ENCODE data around the gene ZNF660. TPM values are rescaled to one million over a fixed set of nuclear protein-coding genes. Genes with fewer than 3 reads are reported as not detected.

The ZNF660 gene
- total and polyA plus RNA-seq, 9 of the 15 experiments (the other 6 are each of a cell fraction or from before 2014, with no cell fraction given): 0.06 to 0.65 (median 0.17) TPM

GRCh38 chr3:44624749-44625480 is 40.2 kb downstream of the ZNF660 start, which contains the start of gene ZNF197 (continued):
- TF ChIP-seq ZNF740 (CRISPR knock-in tag; IDR thresholded peaks at IDR 0.05): no peak
- 0 out of 4 replicates have a peak, but pooled peaks of 1 of the 2 experiments have one; percentile 35 for TF ChIP-seq ZNF740 (tag; IDR thresholded peaks at IDR 0.05)
- no peak for TF ChIP-seq FOXP1 (CRISPR knock-in tag; IDR thresholded peaks at IDR 0.05)
- TF ChIP-seq ZNF695 (CRISPR knock-in tag; IDR thresholded peaks at IDR 0.05): no peak
- TF ChIP-seq BDP1 (IDR thresholded peaks at IDR 0.05; ENCODE audit: insufficient read depth, insufficient read length): no peak
- peak; percentile 98 for TF ChIP-seq GABPA (tag; conservative IDR thresholded peaks at IDR 0.05; ENCODE audit: low read depth)
- TF ChIP-seq ESRRA (IDR thresholded peaks at IDR 0.05; ENCODE audit: borderline replicate concordance, low read depth): peak; percentile 83
- peak; percentile 77 for TF ChIP-seq SOX6 (IDR thresholded peaks at IDR 0.05)
- no peak for TF ChIP-seq ZNF830 (CRISPR knock-in tag; IDR thresholded peaks at IDR 0.05)
- no peak for TF ChIP-seq WHSC1 (IDR thresholded peaks at IDR 0.05; ENCODE audit: low read length)
- TF ChIP-seq KDM4B (IDR thresholded peaks at IDR 0.05; ENCODE audit: borderline replicate concordance in 2 of 2, low read depth in 1 of 2): peak in 1 of 2 experiments; percentile 90; a peak in 2 of 4 replicates
- 0 out of 2 replicates have a peak, but pooled peaks have one; percentile 71 for TF ChIP-seq ZEB2 (IDR thresholded peaks at IDR 0.05)
- peak; percentile 75 for TF ChIP-seq MNT (conservative IDR thresholded peaks at IDR 0.05)
- peak; percentile 97 for TF ChIP-seq ZBTB40 (IDR thresholded peaks at IDR 0.05)
- no peak for TF ChIP-seq ZBTB40 (CRISPR knock-in tag; IDR thresholded peaks at IDR 0.05)
- TF ChIP-seq SMAD1 (IDR thresholded peaks at IDR 0.05; ENCODE audit: low read depth, low read length, partially characterized antibody): no peak
